Spleen (tissue), 7 donors: ENCODE measurements around the gene SESTD1.

ENCODE experiments used
- POLR2A ChIP-seq, 3 donors: fragments of 450-650 bp; IDR thresholded peaks; one replicate each; pipeline ENCODE4 v1.5.1; 2017; ENCODE audit warnings: antibody characterized with exemption in 3 of 3, mild to moderate bottlenecking in 1 of 3
- POLR2AphosphoS5 ChIP-seq, 3 donors: sonication (generic); formaldehyde crosslinking; IDR thresholded peaks; one replicate each; pipeline ENCODE4 v1.5.1; 2017; ENCODE audit warnings: antibody characterized with exemption in 3 of 3
- TF ChIP-seq, protein P1 (sequence below), 11 experiments: fragments of 200-600 bp in 7 of 11; fragments of 450-650 bp in 4 of 11; sonication (generic) in 4 of 11; IDR thresholded peaks in 8 of 11; conservative IDR thresholded peaks in 3 of 11; 1 replicate in 7 of 11; 2 replicates in 4 of 11; pipeline versions ENCODE4 v1.4.0 to v1.8.0; 2016 to 2021; ENCODE audit warnings: antibody characterized with exemption in 11 of 11, inconsistent platforms in 4 of 11, mild to moderate bottlenecking in 1 of 11
- donor health status: DM: no; HTN: no; CAD: no; lungs with moderate emphysema.
- donor health status: DM: no; HTN: no; CAD: no.
- donor health status: DM: no; HTN: no; CAD: no.

DNA sequence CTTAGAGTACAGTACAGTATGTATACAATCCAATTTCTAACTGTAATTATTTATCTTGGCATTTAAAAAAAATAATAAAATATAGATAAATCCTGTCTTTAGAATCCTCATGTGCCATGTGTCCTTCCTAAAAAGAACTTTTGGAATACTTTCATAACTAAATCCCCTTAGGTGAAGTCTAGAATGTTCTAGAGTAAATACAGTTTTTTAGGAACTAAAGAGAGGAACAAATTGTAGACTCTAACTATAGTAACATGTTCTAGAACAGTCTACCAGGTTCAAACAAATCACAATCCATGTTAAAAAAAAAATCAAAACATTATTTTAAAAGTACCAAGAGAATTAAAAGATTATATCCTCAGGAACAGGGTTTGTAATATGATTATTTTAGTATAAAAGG lies 134.1 kb downstream of the SESTD1 start:
- TF ChIP-seq, protein P1, sequence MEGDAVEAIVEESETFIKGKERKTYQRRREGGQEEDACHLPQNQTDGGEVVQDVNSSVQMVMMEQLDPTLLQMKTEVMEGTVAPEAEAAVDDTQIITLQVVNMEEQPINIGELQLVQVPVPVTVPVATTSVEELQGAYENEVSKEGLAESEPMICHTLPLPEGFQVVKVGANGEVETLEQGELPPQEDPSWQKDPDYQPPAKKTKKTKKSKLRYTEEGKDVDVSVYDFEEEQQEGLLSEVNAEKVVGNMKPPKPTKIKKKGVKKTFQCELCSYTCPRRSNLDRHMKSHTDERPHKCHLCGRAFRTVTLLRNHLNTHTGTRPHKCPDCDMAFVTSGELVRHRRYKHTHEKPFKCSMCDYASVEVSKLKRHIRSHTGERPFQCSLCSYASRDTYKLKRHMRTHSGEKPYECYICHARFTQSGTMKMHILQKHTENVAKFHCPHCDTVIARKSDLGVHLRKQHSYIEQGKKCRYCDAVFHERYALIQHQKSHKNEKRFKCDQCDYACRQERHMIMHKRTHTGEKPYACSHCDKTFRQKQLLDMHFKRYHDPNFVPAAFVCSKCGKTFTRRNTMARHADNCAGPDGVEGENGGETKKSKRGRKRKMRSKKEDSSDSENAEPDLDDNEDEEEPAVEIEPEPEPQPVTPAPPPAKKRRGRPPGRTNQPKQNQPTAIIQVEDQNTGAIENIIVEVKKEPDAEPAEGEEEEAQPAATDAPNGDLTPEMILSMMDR (IDR thresholded peaks at IDR 0.05 in 8 of 11, conservative IDR thresholded peaks at IDR 0.05 in 3 of 11), result no peak
- TF ChIP-seq POLR2AphosphoS5 (IDR thresholded peaks at IDR 0.05) (no peak), POLR2A (IDR thresholded peaks at IDR 0.05) (no peak)
